GM18868 (cell line): ENCODE measurements around the gene INHA.

Experiments used
- ATAC-seq: cut with Tn5 transposase; IDR thresholded peaks from one replicate; pipeline ENCODE4 v1.9.1; 2021; ENCODE audit warnings: mild to moderate bottlenecking, moderate library complexity; ENCODE audit not compliant: unreplicated experiment

Gene INHA

DNA sequence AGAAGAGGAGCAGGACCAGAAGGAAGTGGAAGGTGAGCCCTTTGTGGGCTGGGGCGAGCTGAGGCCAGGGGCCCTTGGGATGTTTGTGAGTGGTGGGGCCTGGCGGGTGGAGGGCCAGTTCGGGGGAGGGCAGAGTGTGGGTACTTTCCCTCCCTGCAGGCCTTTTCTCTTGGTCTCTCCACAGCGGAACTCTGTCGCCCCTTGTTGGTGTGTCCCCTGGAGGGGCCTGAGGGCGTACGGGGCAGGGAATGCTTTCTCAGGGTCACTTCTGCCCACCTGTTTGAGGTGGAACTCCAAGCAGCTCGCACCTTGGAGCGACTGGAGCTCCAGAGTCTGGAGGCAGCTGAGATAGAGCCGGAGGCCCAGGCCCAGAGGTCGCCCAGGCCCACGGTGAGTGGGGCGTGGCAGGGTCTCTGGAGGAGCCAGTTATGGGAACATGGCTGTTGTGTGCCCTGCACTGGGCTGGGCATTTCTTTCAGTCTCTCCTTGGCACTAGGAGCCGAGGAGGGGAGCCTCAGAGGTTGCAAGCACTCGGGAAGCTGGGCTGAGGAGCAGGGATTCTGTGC is 36.4 kb downstream of the INHA start:
- no peak for ATAC-seq

DNA sequence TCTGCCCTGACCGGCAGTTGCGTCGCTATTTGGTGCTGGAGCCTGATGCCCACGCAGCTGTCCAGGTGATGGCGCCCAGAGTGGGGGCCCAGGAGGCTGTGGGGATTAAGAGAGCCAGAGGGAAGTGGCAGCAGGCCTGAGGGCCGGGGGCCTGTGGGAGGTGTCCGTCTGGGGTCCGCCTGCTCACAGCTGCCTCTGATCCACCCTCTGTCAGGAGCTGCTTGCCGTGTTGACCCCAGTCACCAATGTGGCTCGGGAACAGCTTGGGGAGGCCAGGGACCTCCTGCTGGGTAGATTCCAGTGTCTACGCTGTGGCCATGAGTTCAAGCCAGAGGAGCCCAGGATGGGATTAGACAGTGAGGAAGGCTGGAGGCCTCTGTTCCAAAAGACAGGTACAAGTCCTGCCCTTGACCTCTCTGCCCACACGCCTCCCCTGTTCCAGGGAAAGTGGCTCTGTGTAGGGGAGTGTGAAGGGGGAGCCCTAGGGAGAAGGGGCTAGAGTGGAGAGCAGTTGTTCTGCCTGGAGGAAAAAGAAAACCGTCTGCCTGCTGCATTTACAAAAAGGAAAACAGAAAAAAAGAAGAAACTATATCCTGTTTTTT is 37.1 kb downstream of the INHA start:
- no peak for ATAC-seq

DNA sequence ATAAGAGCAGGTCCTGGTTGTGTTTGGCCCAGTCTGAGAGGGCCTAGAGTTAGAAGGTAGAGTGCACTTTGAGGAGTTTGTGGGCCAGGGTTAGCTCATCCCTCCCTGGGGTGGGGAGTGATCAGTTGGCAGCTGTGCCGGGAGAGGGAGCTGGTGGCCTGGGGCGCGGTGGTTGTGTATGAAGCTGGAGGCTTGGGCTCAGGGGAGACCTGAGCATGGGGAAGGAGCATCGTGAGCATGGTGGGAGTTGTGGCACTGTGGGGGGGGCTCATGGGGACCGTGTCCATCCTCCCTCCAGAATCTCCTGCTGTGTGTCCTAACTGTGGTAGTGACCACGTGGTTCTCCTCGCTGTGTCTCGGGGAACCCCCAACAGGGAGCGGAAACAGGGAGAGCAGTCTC is 39.2 kb downstream of the INHA start:
- ATAC-seq, result no peak

DNA sequence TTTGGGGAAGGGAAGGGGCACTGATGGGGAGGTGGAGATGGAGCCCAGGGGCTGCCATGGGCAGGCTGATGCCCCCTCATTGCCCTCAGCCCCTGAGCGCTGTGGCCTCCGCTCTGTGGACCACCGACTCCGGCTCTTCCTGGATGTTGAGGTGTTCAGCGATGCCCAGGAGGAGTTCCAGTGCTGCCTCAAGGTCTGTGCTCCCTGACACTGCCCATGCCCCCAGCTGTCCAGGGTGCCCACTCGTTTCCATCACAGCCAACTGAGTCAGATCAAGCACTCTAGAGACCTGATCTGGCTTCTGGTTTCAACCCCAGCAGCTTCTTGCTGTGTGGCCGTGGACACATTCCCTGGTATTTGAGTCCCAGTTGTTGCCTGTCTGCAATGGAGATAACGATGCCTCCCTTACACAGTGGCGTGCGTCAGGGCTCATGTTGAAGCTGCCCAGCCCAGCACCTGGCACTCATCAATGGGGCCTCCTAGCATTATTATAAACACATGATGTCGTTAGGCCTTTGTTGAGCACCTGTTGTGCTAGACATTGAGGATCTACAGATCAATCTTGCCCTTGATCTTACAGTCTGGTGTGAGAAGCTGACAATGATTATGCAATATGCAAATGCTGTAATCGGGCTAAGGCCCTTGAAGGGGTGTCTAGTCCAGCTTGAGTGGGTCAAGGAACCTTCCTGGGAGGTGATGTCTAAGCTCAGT is 39.9 kb downstream of the INHA start:
- ATAC-seq, result no peak

DNA sequence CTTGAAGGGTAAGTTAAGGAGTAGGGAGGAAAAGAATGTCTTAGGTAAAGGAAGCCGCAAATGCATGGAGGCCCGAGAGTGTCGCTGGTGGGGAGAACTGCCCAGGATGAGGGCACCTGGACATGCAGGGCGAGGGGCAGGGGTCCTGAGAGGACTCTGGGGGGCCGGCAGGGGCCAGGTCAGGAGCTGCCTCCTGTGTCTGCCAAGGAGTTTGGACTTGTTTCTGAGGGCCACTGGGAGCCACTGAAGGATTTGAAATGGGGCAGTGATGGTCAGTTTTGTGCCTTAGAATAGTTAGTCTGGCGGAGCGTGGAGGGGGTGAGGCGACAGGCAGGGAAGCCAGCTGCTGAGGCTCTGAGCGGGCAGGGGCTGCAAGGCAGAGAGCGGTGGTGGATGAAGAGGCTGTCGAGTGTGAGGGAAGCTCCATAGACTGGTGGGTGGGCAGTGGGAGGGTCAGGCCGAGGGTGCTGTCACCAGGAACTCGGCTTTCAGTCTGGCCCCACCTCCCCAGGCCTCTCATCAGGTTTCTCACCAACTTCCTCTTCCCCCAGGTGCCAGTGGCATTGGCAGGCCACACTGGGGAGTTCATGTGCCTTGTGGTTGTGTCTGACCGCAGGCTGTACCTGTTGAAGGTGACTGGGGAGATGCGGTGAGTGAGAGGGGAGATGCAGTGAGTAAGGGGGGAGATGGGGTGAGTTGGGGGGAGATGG is 40.6 kb downstream of the INHA start:
- no peak for ATAC-seq

DNA sequence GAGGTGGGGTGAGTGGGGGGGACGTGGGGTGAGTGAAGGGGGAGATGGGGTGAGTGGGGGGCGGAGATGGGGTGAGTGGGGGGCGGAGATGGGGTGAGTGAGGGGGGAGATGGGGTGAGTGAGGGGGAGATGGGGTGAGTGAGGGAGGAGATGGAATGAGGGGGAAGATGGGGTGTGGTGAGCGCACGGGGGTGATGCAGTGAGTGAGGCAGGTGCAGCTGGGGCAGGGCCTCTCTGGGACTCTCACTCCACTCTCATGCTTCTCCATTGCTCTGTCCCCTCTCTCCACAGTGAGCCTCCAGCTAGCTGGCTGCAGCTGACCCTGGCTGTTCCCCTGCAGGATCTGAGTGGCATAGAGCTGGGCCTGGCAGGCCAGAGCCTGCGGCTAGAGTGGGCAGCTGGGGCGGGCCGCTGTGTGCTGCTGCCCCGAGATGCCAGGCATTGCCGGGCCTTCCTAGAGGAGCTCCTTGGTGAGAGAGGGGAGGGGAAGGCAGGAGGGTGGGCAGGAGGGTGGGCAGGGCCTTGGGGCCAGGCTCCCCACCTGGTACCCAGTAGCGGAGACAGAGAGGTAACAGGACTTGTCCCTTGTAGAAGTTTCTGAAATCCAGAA is 41.5 kb downstream of the INHA start:
- no peak for ATAC-seq

DNA sequence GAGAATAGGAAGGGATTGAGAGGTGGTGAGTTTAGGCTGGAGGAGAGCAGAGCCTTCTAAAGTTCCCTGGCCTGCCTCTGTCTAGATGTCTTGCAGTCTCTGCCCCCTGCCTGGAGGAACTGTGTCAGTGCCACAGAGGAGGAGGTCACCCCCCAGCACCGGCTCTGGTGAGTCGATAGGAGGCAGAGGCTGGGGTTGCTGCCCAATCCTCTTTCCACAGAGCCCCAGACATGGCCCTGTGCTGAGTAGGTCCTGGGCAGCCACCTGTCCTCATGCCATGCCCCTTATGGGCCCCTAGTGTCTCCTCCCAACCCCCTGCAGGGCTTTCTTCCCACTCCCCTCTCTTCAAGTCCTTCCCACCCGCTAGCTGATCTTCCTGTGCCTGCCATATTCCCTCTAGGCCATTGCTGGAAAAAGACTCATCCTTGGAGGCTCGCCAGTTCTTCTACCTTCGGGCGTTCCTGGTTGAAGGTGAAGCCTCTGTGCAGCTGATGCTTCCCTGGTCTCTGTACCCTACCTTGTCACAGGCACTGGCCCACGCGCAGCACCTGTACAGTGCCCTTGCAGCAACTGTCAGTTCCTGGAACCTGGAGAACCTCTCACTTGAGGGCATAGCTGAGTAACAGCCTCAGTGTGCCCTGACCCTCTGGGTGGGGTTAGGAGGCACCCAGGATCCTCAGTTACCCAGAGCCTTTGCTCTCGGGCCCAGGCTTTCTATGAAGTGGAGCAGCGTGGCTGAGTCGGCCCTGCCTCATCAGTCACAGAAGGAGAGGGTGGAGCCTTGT is 42.2 kb downstream of the INHA start:
- ATAC-seq, result no peak

DNA sequence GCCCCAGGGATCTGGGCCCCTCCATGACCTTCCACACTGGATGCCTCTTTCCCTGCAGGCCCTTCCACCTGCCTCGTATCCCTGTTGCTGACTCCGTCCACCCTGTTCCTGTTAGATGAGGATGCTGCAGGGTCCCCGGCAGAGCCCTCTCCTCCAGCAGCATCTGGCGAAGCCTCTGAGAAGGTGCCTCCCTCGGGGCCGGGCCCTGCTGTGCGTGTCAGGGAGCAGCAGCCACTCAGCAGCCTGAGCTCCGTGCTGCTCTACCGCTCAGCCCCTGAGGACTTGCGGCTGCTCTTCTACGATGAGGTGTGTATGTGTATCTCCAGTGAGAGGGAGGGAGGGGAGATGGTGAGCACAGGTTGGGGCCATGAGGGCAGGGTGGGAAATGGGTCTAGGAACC is 42.9 kb downstream of the INHA start:
- no peak for ATAC-seq

DNA sequence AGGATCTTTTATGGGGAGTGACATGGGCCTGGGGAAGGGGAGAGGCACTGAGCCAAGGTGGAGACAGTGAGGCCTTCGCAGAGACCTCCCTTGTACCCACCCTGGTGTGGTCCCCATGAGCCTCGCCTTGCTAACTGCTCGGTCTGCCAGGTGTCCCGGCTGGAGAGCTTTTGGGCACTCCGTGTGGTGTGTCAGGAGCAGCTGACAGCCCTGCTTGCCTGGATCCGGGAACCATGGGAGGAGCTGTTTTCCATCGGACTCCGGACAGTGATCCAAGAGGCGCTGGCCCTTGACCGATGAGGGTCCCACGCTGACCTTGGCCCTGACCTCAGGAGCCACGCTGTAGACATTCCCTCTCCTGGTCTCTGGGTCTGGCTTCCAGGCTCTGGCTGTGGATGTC is 43.8 kb downstream of the INHA start:
- no peak for ATAC-seq

DNA sequence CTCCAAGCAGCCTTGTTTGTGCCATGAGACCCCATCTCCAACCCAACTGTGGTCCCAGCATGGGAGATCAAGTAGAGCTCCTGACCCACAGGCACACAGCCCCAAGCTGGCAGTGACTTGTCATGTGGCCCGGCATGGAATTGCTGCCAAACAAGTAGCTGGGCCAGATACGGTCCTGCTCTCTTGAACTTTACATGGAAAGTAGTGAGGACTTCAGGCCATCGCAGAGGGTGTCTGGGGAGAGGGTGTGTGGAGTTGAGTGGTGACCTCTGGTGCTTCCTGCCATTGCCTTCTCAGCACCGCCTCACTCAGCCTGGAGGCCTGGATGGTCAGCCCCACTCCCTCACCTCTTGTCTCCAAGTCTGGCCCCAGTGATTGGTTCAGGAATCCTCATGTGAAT is 44.4 kb downstream of the INHA start:
- ATAC-seq, result no peak

DNA sequence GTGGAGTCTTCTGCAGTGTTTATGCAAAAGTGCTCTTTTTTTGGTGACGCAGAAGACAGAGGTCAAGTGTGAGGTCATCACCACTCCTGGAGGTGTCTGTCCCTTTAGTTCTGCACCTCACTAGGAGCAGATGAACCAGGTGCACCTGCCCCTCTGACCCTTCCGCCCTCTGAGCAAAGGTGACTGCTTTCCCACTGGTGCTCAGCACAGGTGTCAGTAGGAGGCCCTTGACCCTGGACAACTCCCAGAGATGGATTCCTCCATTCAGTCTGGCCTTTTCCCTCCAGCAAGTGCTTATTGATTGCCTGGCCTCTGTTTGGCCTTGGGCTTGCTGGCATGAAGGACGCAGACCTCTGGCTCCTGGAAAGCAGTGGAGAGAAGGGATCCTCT is 46.6 kb downstream of the INHA start:
- no peak for ATAC-seq

DNA sequence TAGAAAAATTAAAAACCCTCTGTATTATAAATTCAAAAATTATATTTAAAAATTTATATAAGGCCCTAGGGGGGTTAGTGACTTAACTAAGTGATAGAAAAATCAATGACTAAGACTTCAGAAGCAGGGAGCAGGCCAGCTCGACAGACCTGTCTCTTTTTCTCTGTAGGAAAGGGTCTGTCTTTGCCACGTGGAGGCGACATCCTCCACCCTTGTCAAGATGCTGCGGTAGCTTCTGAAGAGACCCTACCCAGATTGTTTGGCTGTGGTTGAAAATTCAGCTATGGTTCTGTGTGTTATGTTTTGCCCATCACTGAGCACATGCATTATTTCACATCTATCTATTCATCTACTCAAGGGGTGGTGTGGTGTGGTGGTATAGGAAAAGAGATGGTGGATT is 47.1 kb downstream of the INHA start:
- ATAC-seq, result no peak

DNA sequence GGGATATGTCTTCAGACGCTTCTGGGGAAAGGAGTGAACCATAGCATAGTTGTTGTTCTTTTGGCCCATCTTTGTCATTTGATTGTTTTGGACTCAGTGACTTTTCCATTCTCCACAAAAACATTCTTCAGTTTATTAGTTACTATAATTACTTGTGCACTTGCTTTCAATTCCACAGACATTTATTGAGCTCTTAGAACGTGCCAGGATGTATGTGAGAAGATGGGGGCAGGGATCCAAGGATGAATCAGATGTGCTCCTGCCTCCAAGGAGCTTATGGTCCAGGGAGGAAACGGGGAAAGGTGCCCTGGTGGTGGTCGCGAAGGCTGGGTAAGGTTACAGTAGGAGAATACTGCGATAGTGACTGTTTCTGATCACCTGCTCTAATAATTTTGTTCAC is 48.4 kb downstream of the INHA start:
- no peak for ATAC-seq

DNA sequence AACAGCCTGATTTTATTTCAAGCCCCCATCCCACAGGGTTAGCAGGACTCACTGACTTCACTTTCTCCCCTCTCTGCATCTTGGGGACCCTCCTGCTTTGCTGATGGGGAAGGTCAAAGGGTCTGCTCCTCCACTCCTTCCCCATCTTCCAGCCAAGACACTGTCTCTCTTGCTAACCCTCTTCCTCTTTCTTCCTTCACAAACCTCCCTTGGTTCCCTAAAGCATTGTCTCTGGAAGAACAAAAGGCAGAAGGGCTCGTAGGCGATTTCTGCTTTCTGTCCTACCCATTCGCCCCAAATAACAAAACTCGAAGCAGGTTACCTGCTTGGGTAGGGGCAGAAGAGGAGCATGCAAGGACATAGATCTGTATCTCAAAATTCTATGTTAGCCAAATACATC is 49.8 kb downstream of the INHA start:
- no peak for ATAC-seq

DNA sequence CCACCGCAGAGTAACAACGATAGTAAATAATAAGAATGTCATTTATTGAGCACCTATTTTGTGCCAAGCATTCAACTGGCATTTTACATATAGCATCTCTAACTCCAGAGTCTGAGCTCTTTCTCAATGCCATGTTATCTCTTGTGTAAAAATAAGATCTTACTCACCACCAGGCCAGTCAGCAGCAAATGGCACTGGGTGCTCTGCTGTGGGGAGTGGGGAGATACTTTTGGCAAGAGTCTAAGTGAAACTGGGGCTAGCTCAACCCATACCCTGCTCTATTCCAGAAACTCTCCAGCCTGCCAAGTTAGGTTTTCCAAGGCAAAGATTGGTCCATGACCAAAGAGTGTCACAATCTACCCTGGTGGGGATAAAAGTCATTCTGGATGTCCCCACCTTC is 50.4 kb downstream of the INHA start:
- ATAC-seq, result no peak

DNA sequence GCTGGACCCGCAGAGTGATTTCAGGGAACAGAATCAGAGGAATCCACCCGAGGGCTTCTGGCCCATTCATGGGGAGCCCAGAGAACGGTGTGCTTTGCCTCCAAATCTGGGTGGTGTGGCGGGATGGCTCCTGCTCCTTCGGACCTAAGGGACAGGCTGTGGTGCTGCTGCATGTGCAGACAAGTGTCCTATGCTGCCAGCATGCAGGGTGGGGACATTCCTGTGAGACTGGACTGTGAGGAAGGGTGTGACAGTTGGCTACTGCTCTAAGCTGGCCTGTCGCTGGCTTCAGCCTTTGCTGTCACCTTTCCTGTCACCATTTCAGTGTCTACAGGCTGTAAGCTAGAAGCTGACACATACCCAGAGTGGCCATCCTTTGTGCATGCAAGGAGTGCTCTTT is 52.5 kb downstream of the INHA start:
- no peak for ATAC-seq

DNA sequence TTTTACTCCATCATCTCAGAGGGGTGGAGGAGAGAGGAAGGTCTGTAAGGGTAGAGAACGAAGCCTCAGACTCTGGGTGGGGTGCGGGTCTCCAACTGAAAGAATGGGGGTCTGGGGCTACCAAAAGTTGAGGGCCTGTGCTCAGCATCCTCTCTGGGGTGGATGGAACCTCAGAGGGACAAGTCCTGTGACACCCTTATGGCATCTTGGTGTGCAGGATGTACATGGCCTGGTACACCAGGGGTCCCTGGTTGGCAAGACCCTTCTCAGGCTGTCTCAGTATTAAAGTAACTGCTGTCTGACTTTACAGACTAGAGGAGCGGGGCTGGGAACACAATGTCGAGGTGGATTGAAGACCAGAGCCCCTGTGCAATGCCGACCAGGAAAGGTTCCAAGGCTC is 53.1 kb downstream of the INHA start:
- no peak for ATAC-seq
